ENCODE measurements around the gene RRH.
"Not testable (repeated sequence)": the region's sequence is repeated elsewhere in the genome, so short reads cannot be mapped to it uniquely, and the experiment has no call there.

RRH gene

GRCh38 chr4:109847896-109848442 is 20.2 kb downstream of the RRH start, which contains the start of gene LRIT3:
TSS of gene LRIT3 (plus strand) at chr4:109848107. CDS start at chr4:109848202, 95 bp downstream.
- no peak for DNase-seq

DNA sequence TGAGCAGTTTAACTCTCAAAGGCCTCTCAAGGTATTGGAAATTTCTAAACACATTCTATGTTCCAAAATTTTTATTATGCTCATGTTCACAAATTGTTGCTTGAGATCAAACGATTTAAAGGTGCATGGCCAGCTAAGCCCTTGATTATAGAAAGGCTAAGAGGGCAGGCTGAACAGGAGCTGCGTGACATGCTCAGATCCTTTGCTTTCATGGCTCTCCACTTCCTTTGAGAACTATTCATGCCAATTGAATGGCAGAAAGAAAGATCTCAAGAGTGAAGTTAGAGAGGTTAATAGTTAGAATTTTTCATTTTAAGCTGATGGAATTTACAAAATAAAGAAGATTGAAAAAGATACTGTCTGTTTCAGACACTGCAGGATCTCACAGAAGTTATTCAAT is 20.7 kb downstream of the RRH start:
- DNase-seq, result no peak

DNA sequence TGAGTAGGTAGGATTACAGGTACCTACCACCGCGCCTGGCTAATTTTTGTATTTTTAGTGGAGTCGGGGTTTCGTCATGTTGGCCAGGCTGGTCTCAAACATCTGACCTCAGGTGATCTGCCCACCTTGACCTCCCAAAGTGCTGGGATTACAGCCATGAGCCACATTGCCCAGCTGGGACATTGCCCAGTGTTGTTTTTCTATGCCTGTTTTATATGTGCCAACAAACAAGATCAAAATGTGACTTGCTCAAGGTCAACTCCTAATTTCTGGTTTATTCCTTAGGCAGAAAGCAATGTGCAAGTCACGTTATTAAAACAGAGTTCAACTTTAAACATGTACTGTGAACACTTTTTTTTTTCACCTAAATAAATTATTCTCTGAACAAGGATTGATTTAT is 22.8 kb downstream of the RRH start:
- no peak for DNase-seq

GRCh38 chr4:109859426-109860300 is 31.9 kb downstream of the RRH start:
- not testable (repeated sequence) for DNase-seq

GRCh38 chr4:109861271-109861670 is 33.5 kb downstream of the RRH start:
- DNase-seq, result no peak

DNA sequence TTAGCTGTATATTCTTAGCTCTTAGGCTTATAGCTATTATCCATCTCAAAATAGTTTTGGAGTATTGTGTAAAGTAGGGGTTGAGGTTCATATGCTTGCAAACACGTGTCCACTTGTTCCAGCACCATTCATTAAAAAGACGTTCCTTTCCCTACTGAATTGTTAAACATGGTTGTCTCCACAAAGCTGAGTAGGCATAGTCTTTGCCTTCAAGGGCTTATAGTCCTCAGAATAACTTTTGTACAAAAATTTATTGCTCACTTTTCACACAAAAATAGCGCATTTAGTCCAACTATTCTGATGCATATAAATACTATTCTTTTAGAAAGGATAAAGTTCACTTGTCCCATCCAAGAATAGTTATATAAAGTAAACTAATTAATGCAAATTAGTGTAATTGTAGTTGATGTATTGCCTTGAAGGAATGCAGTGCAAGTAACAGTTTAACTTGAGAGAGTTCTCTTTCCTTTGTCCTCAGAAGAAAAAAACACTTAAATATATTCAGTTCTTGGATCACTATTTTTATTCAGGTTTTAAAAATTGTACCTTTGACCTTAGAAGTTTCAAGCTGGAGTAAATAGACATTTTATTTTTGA is 34.2 kb downstream of the RRH start:
- no peak for DNase-seq

DNA sequence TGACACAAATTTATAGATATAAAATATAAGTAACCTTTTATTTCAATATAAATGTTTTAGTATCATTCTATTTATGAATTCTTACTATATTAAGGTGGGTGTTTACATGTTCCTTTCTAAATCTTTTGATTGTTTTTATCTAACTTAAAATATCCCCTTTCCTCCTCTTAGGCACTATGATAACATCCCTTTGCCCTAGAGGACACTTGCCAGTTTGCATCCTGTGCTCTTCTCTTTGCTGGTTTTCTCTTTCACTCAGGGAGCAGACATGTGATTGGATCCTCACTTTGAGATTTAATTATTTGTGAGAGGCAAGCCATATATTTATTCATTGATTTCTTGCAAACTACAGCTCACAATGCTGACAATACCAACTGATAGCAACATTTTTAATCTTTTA is 36.4 kb downstream of the RRH start:
- DNase-seq, result no peak

GRCh38 chr4:109870061-109870460 is 42.3 kb downstream of the RRH start:
- no peak for DNase-seq

DNA sequence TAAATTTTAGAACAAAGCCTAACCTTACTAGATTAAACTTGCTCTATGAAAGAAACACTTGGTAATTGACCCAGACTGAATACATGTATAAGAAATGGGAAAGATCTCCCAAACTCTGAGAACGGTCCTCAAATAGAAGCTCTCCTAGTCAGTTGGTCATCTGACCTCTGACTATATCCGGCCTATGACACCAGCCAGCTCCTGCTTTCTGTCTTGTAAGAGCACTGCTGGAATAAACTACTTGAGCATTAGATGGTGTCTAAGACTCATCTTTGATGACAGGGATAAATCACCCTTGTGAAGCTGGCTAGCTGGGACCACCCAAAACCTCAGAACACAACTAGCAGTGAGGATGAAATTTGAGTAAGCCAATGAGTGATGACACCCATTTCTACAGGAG is 44.3 kb downstream of the RRH start:
- no peak for DNase-seq

DNA sequence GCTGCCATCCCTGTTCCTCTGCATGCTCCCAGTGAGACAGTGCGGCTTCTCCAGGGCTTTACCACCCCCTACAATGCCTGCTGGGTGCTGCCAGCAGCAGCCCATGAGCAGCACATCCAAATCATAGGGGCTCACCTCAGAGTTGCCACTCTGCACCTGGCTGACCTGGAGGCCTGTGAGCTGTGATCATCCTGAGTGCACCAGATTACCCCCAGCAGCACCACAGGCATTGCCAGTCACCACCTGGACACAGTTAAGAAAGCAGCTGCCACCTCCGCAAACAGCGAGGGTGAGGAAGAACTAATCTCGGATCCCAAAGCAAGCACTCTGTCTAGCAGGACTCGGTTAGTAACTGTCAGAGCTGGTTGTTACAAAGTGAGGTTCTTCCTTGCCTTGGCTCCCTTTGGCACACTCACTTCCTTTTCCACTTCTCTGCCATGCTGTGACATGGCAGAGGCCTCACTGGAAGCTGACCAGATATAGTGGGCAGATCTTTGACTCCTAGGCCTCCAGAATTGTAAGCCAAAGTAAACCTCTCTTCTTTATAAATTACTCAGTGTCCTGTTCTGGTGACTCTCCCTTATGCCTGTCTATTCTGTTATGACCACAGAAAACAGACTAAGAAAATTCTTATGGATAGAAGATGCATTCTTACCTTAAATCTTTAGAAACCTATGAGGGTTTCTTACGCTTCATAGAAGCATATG is 45.3 kb downstream of the RRH start:
- no peak for DNase-seq

DNA sequence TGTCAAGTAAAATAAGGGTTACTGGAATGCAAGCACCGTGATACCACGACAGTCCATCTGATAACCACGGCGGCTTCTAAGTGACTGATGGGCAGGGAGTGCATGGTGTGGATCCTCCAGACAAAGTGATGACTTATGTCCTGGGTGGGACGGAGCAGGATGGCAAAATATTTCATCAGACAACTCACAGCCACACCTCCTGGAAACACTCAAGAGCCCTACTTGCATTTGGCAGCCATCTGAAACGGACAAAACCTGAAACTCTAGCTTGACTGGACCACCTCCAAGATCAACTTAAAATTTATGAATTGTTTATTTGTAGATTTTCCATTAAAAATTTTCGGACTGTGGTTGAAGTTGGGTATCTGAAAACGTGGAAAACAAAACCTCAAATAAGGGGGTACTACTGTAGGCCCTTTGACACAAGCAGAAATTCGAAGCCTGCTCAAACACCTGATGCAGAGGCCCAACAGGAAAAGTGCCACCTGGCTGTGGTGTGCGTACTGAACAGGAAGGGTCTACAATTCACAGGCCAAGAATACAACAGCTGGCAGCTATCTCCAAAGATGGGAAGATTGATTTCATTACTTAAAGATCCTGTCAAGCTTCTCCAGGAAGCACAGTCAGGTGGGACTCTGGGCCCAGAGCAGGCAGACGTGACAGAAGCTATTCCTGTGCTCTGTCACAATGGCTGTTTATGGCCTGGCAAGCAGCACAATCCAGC is 46.2 kb downstream of the RRH start:
- no peak for DNase-seq

DNA sequence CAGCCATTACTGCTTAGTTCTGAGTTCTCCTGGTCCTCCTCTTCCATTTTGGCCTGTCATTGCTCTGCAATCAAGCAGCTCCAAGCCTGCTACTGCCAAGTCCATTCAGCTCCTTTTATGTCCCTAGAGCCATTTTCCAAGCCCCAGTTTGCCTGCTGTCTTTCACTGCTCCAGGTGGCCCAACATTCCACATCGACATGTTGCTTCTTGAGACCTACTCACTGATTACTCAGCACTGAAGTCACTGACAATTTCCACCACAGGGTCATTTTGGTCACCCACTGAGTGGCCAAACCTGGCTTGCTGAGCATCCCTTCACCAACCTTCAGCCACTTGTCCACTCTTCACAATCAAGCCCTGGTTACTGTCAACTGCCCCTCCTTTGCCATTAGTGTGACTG is 47.3 kb downstream of the RRH start:
- no peak for DNase-seq

GRCh38 chr4:109875553-109875952 is 47.8 kb downstream of the RRH start:
- not testable (repeated sequence) for DNase-seq

DNA sequence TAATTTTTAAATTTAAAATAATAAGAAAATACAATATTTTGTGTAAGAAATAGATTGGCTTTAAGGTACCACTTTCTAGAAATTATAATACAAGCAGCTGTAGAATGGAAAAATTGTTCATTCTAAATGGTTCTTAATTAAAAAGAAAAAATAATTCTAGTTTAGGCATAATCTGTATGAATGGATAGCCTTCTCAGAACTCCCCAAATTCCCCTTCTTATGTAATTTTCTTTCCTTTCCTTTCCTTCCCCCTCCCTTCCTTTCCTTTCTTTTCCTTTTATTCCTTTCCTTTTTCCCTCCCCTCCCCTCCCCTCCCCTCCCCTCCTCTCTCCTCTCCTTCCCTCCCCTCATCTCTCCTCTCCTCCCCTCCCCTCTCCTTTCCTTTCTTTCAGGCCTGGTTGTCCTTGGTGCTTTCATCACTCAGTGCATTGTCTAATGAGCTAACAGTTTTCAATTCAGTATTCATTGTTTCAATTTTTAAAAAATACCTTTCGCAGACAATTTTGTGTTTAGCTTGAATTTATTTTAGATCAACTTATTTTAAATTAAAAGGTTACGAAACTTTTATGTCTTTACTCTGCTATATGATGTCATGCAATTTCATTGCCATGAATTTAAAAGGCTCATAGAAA is 49.0 kb downstream of the RRH start:
- no peak for DNase-seq

DNA sequence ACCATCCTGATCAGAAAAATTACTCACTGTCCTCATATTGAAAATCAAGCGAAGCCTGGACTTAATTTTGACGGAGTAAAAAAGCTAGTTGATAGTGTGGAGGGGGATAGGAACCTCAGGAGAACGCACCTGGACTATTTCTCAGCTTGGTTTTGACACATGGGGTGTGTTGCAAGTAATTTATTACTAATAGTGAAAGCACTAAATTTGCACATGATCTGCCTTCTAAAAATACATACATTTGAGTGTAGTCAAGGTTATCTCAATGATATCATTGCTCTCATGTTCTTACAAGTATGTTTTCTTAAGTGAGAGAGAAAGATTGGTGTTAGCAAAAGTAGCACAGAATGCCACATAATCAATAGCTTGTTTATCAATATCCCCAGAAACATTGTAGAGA is 49.6 kb downstream of the RRH start:
- DNase-seq, result no peak

DNA sequence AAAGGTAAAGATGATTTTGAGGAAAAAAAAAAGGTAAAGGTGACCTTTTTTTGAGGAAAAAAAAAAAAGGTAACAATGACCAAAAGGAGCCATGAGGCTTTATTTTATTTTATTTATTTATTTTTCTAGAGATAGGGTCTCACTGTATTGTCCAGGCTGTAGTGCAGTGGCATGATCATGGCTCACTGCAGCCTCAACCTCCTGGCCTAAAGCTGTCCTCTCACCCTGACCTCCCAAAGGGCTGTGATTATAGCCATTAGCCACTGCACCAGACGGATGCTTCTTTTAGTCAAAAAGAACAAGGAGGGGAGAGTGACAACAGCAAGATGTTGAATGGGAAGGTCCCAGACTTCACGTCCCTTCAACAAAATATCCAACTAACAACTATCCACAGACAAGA is 50.6 kb downstream of the RRH start:
- no peak for DNase-seq

- DNase-seq, result no peak
Observed at GRCh38 chr4:109879081-109879480, 51.3 kb downstream of the RRH start.

GRCh38 chr4:109879636-109880314 is 52.0 kb downstream of the RRH start:
- no peak for DNase-seq

GRCh38 chr4:109886303-109886702 is 58.5 kb downstream of the RRH start:
- DNase-seq, result no peak

DNA sequence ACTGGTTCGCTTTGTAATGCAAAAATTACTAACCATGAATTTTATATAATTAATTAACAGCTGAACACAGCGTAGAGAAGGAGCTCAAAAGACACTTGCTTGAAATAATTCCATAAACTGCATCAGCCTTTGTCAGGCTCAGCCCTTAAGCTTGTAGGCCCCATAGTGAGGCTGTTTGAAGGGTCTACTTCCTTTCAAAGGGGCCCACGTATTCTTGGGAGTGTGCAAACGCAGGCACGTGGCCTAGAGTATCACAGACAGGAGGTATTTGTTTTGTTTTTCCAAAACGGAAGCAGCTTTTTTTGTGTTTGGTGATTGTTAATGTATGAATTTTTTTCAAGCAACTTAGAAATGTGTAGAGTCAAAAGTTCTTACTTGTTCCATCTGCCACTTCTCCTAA is 59.3 kb downstream of the RRH start:
- DNase-seq, result no peak

DNA sequence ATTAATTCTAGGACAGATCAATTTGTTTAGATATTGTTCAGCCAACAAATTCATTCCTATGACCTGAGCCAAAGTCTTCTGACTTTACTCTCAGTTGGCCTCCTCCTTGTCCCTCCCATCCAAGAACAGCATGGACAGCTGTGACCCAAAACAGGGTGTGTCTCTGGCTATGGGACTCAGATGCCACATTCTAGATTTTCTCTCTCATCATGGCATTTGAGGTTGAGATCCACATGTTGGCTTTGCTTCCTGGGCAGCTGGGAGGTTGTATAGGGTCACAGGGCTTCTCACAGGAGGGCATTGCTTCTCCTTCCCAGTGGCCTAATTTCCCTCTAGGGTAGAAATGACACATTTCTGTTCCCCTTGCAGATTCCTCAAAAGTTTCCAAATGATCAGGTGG is 62.3 kb downstream of the RRH start:
- DNase-seq, result no peak
